Bone marrow (tissue), 2 donors: ENCODE results near the gene CTNND2.
"Not testable (repeated sequence)": the region's sequence is repeated elsewhere in the genome, so short reads cannot be mapped to it uniquely, and the experiment has no call there.

Experiments
- DNase-seq, 2 donors: peaks; one replicate each; lab custom pipeline; 2025; lab: John Stamatoyannopoulos, UW

The CTNND2 gene

GRCh38 chr5:11319836-11320580 is 584.2 kb downstream of the CTNND2 start:
- no peak for DNase-seq

- not testable (repeated sequence) for DNase-seq
Observed at GRCh38 chr5:11313694-11314093, 590.6 kb downstream of the CTNND2 start.

- DNase-seq, result no peak
Observed at GRCh38 chr5:11311731-11312130, 592.5 kb downstream of the CTNND2 start.

- DNase-seq, result no peak
Observed at GRCh38 chr5:11311272-11311671, 593.0 kb downstream of the CTNND2 start.

- DNase-seq, result no peak
Observed at GRCh38 chr5:11310158-11310557, 594.1 kb downstream of the CTNND2 start.

GRCh38 chr5:11306365-11306764 is 597.9 kb downstream of the CTNND2 start:
- DNase-seq, result no peak

GRCh38 chr5:11305245-11305644 is 599.0 kb downstream of the CTNND2 start:
- no peak for DNase-seq

- no peak for DNase-seq
Observed at GRCh38 chr5:11304641-11305040, 599.6 kb downstream of the CTNND2 start.

GRCh38 chr5:11302663-11303062 is 601.6 kb downstream of the CTNND2 start:
- peak in 1 of 2 donors; percentile 4 for DNase-seq

GRCh38 chr5:11301171-11301570 is 603.1 kb downstream of the CTNND2 start:
- DNase-seq, result no peak

GRCh38 chr5:11300736-11301135 is 603.5 kb downstream of the CTNND2 start:
- no peak for DNase-seq

GRCh38 chr5:11298877-11299276 is 605.4 kb downstream of the CTNND2 start:
- DNase-seq, result no peak

GRCh38 chr5:11293523-11293922 is 610.7 kb downstream of the CTNND2 start:
- no peak for DNase-seq

GRCh38 chr5:11292648-11293356 is 611.4 kb downstream of the CTNND2 start:
- no peak for DNase-seq

- no peak for DNase-seq
Observed at GRCh38 chr5:11289733-11290132, 614.5 kb downstream of the CTNND2 start.

- DNase-seq, result no peak
Observed at GRCh38 chr5:11289208-11289607, 615.0 kb downstream of the CTNND2 start.

GRCh38 chr5:11281842-11282241 is 622.4 kb downstream of the CTNND2 start:
- no peak for DNase-seq

GRCh38 chr5:11277323-11277722 is 626.9 kb downstream of the CTNND2 start:
- DNase-seq, result no peak

GRCh38 chr5:11273180-11273903 is 630.9 kb downstream of the CTNND2 start:
- no peak for DNase-seq

GRCh38 chr5:11269515-11269914 is 634.7 kb downstream of the CTNND2 start:
- no peak for DNase-seq

- DNase-seq, result no peak
Observed at GRCh38 chr5:11268891-11269290, 635.4 kb downstream of the CTNND2 start.

- DNase-seq, result no peak
Observed at GRCh38 chr5:11266331-11266730, 637.9 kb downstream of the CTNND2 start.

- DNase-seq, result no peak
Observed at GRCh38 chr5:11261241-11261640, 643.0 kb downstream of the CTNND2 start.
